ENCODE results near the gene H3-3A.

DNA sequence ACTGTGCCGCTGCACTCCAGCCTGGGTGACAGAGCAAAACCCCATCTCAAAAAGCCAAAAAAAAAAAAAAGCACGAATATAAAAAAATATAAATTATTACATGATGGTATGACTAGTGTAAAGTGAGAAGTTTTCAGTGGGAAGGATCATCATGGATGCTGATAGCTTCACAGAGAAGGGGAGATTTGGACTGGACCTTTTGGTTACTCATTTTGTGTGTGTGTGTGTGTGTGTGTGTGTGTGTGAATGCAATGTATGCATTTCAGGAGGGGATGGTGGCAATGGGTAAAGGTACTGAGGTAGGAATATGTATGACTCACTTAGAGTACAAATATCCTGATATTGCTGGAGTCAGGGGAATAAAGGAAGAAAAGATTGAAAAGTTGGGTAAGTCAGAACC is 40.7 kb upstream of the H3-3A start:
- TF ChIP-seq, protein P1, sequence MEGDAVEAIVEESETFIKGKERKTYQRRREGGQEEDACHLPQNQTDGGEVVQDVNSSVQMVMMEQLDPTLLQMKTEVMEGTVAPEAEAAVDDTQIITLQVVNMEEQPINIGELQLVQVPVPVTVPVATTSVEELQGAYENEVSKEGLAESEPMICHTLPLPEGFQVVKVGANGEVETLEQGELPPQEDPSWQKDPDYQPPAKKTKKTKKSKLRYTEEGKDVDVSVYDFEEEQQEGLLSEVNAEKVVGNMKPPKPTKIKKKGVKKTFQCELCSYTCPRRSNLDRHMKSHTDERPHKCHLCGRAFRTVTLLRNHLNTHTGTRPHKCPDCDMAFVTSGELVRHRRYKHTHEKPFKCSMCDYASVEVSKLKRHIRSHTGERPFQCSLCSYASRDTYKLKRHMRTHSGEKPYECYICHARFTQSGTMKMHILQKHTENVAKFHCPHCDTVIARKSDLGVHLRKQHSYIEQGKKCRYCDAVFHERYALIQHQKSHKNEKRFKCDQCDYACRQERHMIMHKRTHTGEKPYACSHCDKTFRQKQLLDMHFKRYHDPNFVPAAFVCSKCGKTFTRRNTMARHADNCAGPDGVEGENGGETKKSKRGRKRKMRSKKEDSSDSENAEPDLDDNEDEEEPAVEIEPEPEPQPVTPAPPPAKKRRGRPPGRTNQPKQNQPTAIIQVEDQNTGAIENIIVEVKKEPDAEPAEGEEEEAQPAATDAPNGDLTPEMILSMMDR (IDR thresholded peaks at IDR 0.05; ENCODE audit: insufficient read depth, low read length): no peak
- TF ChIP-seq, protein P2, sequence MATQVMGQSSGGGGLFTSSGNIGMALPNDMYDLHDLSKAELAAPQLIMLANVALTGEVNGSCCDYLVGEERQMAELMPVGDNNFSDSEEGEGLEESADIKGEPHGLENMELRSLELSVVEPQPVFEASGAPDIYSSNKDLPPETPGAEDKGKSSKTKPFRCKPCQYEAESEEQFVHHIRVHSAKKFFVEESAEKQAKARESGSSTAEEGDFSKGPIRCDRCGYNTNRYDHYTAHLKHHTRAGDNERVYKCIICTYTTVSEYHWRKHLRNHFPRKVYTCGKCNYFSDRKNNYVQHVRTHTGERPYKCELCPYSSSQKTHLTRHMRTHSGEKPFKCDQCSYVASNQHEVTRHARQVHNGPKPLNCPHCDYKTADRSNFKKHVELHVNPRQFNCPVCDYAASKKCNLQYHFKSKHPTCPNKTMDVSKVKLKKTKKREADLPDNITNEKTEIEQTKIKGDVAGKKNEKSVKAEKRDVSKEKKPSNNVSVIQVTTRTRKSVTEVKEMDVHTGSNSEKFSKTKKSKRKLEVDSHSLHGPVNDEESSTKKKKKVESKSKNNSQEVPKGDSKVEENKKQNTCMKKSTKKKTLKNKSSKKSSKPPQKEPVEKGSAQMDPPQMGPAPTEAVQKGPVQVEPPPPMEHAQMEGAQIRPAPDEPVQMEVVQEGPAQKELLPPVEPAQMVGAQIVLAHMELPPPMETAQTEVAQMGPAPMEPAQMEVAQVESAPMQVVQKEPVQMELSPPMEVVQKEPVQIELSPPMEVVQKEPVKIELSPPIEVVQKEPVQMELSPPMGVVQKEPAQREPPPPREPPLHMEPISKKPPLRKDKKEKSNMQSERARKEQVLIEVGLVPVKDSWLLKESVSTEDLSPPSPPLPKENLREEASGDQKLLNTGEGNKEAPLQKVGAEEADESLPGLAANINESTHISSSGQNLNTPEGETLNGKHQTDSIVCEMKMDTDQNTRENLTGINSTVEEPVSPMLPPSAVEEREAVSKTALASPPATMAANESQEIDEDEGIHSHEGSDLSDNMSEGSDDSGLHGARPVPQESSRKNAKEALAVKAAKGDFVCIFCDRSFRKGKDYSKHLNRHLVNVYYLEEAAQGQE (IDR thresholded peaks at IDR 0.05; ENCODE audit: insufficient replicate concordance, low read depth): no peak
- no peak for TF ChIP-seq POLR2AphosphoS5 (IDR thresholded peaks at IDR 0.05; ENCODE audit: low read depth)
- no peak for TF ChIP-seq GABPA (IDR thresholded peaks at IDR 0.05; ENCODE audit: low read depth)

Measured in HL-60 (cell line).